NCI-H526 (cell line): ENCODE results near the gene FUCA1.
"Not testable (repeated sequence)": the region's sequence is repeated elsewhere in the genome, so short reads cannot be mapped to it uniquely, and the experiment has no call there.

Experiments used
- DNase-seq, 2 experiments: peaks; one replicate each; lab custom pipeline; 2025; lab: John Stamatoyannopoulos, UW

The FUCA1 gene

GRCh38 chr1:23895993-23896392 lies 27.9 kb upstream of the FUCA1 start:
- no peak for DNase-seq

DNA sequence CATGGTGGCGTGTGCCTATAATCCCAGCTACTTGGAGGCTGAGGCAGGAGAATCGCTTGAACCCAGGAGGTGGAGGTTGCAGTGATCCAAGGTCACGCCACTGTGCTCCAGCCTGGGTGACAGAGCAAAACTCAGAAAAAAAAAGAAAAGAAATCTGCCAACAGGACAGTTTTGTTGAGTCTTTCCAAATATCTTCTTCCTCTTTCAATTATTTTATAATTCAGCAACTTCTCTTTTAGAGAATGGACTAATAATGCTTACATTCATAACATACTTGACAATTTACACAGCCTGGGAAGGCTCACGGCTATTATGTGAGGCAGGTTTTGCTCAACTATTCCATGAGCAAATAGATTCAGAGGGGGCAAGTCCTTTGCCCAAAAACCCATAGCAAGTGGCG lies 27.0 kb upstream of the FUCA1 start:
- DNase-seq, result no peak

DNA sequence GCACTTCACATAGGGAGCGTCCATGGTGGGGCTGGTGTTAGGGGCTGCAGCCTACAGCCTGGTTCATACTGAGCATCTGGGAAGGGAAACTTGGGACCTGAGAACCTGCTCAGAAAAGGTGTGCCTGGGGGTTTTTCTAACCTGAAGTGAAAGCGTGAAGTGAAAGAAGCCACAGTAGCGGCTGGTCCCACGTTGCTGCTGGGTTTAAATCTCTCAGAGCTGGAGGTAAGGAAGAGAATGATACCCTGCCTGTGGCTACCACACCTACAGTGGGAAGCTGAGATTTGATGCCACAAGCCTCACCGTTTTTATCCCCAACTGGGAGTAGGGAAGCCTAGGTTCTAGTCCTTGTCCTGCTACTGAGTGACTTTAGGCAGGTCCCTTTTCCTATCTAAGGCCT lies 21.0 kb upstream of the FUCA1 start:
- DNase-seq, result no peak

DNA sequence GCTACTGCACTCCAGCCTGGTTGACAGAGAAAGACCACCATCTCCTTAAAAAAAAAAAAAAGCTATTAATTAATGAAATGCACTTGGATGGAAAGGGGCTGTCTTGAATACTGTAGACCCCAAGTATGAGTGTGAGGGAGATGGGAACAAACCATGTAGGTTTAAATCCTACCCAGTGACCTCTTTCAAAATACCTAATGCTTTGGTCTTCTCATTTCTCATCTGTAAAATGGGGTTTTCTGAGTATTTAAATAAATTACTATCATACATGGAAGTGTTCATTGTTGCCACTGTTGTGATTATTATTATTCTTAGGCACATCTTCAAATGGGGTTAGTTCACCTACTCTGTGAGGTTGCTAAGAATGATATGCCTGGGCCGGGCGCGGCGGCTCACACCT lies 17.1 kb upstream of the FUCA1 start:
- DNase-seq, result no peak

DNA sequence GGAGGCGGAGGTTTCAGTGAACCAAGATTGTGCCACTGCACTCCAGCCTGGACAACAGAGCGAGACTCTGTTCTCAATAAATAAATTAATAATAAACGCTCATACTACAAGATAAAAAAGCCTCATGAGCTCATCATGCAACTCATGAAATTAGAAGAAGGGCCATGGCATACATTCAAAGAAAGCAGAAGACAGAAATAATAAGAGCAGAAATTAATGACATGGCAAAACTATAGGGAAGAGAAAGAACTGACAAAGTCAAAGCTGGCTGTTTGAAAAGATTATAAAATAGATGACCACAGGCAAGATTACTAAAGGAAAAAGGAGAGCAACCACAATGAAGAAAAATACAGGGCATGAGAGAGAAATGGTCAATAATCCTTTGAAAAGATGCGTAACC lies 14.7 kb upstream of the FUCA1 start:
- DNase-seq, result no peak

GRCh38 chr1:23879809-23880208 lies 11.7 kb upstream of the FUCA1 start:
- no peak for DNase-seq

- no peak for DNase-seq
Observed at GRCh38 chr1:23878668-23879067, 10.6 kb upstream of the FUCA1 start.

- DNase-seq, result no peak
Observed at GRCh38 chr1:23875382-23875781, 7.3 kb upstream of the FUCA1 start.

DNA sequence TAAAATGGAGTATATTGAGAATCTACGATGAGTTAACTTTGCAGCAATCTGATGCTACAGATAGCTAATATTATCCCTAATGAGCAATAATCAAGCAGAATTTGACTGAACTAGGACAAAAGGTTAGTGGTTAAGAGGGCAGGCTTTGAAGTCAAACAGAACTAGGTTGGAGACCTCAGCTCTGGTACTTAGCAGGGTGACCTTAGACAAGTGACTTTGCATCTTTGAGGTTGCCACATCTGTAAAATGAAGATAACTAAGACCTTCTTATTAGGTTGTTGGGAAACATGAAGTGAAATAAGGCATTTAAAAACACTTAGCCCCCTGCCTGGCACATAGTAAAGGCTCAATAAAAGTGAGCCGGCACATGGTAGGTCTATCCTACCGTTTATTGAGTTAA lies 4.3 kb upstream of the FUCA1 start:
- no peak for DNase-seq

GRCh38 chr1:23869051-23869450 lies 961 bp upstream of the FUCA1 start:
- no peak for DNase-seq

DNA sequence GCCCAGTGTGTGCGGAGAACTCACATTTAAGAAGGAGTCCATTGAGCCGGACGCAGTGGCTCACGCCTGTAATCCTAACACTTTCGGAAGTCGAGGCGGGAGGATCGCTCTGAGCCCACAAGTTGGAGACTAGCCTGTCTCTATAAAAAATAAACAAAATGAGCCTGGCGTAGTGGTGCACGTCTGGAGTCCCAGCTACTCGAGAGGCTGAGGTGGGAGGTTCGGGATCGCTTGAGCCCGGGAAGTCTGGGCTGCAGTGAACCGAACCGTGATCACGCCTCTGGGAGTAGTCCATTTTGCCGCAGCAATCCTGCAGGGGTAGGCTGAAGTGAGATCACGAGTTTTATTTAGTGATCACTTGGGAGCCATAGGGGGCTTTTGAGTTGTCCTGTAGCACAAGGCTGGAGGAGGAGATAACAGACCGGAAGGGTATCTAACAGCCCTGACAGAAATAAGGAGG lies 497 bp upstream of the FUCA1 start:
- DNase-seq, result peak in 1 of 2 experiments; percentile 73

DNA sequence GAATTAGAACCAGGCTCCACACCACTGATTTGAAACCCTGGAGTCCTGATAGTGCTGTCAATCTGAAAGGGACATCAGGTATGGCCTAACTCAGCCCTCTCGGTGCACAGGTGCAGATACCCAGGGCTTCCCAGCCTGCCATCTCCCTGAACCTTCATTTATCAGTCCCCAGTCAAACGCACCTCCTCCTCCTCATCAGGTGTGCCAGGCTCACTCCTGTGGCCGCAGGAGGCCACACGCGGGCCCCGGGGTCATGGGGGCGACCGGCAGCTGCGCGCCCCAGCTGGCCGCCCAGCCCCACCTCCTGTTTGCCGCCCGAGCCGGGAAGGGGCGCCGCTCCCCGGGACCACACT lies 572 bp downstream of the FUCA1 start:
- DNase-seq, result peak in 1 of 2 experiments; percentile 49

GRCh38 chr1:23865543-23865930 lies 2.6 kb downstream of the FUCA1 start:
- no peak for DNase-seq

GRCh38 chr1:23864801-23865542 lies 3.1 kb downstream of the FUCA1 start:
- DNase-seq, result no peak

GRCh38 chr1:23862640-23863039 lies 5.5 kb downstream of the FUCA1 start:
- no peak for DNase-seq

DNA sequence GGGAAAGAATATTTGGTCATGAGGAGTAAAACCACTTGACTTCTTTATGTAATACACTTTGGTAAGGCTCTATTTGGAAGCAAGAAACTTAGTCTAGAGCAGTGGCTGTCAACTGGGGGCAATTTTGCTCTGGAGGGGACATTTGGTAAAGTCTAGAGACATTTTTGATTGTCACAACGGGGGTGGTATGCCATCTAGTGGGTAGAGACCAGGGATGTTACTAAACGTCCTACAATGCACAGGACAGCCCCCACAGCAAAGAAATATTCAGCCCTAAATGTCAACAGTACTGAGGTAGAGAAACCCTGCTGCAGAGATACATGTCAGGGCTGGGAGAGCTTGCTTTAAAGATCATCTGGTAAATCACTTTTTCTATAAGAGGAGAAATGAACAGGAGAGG lies 13.5 kb downstream of the FUCA1 start:
- peak in 1 of 2 experiments; percentile 16 for DNase-seq

- not testable (repeated sequence) for DNase-seq
Observed at GRCh38 chr1:23853124-23853523, 15.0 kb downstream of the FUCA1 start.

- not testable (repeated sequence) for DNase-seq
Observed at GRCh38 chr1:23851406-23851805, 16.7 kb downstream of the FUCA1 start.

DNA sequence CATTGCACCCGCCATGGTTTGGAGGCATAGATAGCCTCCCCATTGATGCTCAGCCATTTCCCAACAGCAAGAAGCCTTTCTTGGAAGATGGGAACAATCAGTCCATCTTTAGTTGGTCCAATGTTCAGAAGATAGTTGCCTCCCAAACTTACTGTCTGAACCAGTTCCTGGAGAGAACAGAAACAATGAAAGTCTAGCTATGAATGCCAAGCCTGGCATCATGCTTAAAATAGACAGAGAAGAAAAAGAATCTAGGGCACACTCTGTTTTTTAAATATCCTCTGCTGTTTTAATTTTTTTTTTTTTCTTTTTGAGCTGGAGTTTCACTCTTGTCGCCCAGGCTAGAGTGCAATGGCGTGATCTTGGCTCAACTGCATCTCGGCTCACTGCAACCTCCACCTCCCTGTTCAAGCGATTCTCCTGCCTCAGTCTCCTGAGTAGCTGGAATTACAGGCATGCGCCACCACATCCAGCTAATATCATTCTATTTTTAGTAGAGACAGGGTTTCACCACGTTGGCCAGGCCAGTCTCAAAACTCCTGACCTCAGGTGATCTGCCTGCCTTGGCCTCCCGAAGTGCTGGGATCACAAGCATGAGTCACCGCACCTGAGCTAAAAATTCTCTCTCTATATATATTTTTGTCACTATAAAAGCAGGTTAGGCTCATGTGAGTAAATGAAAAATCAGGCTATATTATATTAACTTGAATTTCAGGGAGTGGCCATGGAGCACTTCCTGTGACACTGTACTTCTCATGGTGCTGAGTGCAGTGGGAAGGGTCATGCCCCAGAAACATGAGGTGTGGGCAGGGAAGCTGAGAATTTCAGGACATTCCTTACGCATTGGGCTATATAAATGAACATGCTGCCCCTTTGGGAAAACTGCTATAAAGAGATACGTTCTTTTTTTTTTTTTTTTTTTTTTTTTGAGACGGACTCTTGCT lies 19.1 kb downstream of the FUCA1 start:
- no peak for DNase-seq

GRCh38 chr1:23847482-23848095 lies 20.5 kb downstream of the FUCA1 start:
- DNase-seq, result not testable (repeated sequence)

DNA sequence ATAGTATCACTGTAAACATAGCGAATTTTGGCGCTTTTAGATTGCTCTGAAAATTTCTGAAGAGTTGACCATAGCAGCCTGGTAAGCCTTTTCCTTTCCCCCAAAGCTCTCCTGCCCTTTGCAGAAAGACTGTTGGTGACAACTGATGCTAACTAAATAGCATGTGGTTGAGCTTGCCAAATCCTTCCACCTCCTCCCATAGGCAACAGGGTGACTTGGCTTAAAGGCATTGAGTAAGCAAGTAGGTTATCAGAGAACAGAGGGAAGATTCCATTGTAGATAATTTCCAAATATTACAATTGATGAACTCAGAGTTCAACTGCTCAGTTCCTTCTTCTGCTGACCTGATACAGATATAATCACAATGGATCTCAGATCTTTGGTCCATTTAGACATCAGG lies 22.9 kb downstream of the FUCA1 start:
- DNase-seq, result no peak

- DNase-seq, result no peak
Observed at GRCh38 chr1:23843644-23844043, 24.4 kb downstream of the FUCA1 start.

GRCh38 chr1:23838401-23838866 lies 29.7 kb downstream of the FUCA1 start:
- DNase-seq, result peak in 1 of 2 experiments; percentile 67
